Measurements from ENCODE around the gene TOP2A. TPM values are rescaled to one million over a fixed set of nuclear protein-coding genes. Genes with fewer than 3 reads are reported as not detected.

Gene TOP2A
- total RNA-seq, 1 donor from 2014 or later = 2.9 TPM

DNA sequence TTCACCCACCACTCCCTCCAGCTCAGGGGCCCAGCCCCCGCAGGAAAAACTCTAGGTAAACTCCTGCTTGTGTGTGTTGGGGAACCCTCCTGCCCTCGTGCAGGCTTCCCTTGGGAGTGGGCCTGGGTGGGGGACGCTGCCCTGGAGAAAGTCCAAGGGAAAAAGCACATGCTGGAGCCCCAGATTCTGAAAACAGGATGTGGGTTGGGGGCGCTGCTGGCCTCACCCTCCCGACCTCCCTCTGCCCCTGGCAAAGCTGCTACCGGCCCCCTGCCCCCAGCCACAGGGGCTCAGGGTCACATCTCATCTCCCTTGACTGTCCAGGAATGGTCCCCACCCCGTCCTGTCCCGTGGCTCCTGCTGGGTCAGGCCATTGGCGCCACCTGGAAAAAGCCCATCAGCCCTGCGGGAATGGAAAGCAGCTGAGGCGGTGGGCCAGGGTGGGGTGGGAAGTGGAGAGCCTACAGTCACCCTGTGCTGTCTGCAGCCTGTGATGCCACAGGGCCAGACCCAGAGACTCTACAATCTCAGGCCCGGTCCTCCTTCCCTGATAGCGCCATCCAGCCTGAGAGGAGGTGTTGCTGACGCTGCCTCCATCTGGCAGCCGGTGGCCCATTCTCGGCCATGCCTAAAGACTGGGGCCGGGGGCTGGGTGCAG lies 50.7 kb downstream of the TOP2A start:
- ATAC-seq (ENCODE audit: poor library complexity) (no peak), DNase-seq (no peak)
- intact Hi-C loops (cut with DNase I) = no loop called here

DNA sequence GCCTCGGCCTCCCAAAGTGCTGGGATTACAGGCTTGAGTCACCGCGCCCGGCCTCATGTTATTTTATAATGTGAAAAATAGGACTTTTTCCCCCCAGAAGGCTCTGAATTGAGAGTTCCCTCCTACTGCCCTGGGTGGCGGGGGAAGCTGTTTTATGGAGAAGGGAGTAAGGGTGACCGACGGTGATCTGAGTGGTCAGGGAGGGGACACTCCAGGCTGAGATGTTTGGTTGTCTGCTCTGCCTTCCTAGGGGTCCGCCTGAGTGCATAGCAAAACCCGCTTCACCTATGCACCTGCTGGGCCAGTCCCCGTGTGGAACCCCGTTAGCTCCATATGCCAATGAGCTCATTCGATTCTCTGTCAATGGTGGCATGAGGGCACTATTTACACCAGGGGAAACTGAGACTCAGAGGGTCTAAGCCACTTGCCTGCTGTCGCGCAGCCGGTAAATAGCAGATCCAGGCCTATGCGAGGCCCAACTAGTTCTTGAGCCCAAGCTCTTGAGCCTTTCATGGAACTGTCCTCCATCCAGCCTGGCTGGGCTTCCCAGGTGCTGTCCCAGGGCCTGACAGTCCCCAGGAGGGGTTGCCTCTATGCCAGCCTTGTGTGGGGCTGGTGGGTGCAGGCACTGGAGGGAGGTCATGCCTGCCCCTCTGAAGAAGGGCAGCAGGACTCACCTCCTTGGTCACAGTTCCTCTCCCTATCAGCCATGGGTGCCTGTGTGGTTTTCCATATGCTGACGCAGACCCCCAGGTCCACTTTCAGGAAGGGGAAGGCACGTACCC lies 51.4 kb downstream of the TOP2A start:
- intact Hi-C loops (cut with DNase I) = no loop called here
- ATAC-seq (ENCODE audit: poor library complexity) (no peak), DNase-seq (no peak)

DNA sequence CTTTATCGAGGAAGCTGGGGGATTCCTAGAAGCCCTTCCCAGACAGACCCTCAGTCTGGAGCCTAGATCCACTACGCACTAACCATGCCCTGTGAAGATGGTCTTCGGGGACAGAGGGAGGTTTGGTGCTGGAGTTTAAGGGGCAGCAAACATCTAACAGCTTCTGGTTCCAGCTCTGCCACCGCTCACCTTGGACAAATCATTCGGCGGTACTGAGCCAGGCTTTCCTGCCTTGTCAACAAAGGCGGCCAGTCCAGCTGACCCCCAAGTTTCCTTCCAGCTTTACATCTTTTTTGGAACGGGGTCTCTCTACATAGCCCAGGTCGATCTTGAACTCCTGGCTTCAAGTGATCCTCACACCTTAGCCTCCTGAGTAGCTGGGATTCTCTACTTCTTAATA lies 52.8 kb downstream of the TOP2A start:
- no peak for DNase-seq
- ATAC-seq (ENCODE audit: poor library complexity) = no peak
- intact Hi-C loops (cut with DNase I) = loop anchor here (5.0 kb wide), 1 partner anchor 47 kb away; no protein-coding TSS in a partner anchor

DNA sequence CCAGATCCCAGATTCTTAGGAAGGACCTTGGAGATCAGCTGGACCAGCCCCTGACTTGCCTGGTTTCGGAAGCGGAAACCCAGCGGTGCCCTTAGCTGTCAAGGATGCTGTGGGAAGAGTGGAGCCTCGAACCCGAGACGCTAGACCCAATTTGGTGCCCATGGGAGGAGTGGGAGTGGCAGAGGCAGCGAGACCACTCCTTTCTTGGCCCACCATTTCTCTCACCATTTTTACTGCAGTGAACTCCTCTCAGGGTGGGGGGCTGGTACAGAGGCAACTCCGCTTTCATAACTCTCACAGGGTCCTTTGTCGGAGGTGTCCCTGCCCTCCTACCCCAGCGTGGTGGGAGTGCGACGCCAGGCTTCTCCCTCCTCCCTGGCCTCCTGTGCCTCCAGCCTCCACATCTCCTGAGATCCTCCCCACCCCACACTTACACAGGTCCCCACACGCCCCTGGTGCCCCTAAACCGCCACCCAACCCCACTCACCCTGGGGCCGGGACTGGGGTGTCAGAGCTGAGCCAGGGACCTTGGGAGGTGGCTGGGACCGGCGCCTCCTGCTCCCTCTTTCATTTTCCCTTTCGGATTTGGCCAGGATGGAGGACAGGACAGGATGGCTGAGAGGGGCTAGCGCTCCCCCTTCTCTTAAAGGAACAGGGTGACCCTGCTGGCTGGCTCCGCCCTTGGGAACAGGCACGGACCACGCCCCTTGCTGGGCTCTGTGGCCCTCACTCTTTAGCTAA lies 53.4 kb downstream of the TOP2A start, which contains the start of gene GJD3:
TSS of gene GJD3 (minus strand) at position 617 of the 741 bp plus-strand sequence. CDS start 922 bp downstream, outside the sequence.
- intact Hi-C loops (cut with DNase I) = loop anchor here (5.0 kb wide), 1 partner anchor 48 kb away; no protein-coding TSS in a partner anchor
- DNase-seq (no peak), ATAC-seq (ENCODE audit: poor library complexity) (no peak)

DNA sequence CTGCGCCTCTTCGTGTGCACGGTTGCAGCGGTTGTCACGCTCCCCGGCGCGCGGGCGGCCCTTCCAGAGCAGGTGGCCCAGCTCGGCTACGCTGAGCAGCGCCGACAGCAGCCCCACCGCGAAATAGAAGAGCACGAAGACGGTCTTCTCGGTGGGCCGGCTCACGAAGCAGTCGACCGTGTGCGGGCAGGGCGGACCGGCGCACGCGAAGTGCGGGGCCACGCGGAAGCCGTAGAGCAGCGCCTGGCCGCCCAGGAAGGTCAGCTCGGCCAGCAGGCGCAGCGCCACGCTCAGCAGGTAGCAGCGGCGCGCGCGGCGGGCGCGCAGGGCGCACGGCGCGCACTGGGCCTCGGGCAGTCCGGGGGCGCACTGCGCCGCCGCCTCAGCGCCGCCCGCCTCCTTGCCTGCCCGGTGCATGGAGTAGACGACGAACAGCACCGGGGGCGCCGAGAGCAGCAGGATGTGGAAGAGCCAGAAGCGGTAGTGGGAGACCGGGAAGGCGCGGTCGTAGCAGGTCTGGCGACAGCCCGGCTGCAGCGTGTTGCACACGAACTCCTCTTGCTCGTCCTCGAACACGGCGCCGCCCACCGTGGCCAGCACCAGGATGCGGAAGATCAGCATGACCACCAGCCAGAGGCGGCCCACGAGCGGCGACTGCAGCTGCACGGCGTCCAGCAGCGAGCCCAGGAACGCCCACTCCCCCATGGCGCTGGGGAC lies 54.4 kb downstream of the TOP2A start:
- ATAC-seq (ENCODE audit: poor library complexity) (no peak), DNase-seq (no peak)
- intact Hi-C loops (cut with DNase I) = loop anchor here (5.0 kb wide), 1 partner anchor 49 kb away; no protein-coding TSS in a partner anchor

DNA sequence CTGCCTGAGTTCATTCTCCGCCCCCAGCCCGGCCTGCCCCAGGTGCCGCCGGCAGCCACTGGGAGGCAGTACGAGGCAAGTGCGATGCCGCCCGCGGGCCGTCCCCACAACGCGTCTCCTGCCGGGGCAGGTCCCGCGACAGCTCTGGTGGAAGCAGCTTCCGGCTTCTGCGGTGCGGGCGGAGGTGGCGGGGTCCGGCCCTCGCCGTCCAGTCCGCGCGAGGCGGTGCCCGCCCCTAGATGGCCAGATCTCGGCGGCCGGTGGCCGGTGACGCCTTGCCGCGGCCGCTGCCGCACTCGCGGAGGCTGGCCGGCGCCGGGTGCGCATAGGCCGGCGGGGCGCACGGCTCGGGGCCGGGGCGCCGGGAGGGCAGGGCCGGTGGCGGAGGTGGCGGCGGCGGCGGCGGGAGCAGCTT lies 55.0 kb downstream of the TOP2A start:
- ATAC-seq (ENCODE audit: poor library complexity) (peak; percentile 38), DNase-seq (peak; percentile 77)
- intact Hi-C loops (cut with DNase I) = loop anchor here (5.0 kb wide), 1 partner anchor 50 kb away; no protein-coding TSS in a partner anchor

DNA sequence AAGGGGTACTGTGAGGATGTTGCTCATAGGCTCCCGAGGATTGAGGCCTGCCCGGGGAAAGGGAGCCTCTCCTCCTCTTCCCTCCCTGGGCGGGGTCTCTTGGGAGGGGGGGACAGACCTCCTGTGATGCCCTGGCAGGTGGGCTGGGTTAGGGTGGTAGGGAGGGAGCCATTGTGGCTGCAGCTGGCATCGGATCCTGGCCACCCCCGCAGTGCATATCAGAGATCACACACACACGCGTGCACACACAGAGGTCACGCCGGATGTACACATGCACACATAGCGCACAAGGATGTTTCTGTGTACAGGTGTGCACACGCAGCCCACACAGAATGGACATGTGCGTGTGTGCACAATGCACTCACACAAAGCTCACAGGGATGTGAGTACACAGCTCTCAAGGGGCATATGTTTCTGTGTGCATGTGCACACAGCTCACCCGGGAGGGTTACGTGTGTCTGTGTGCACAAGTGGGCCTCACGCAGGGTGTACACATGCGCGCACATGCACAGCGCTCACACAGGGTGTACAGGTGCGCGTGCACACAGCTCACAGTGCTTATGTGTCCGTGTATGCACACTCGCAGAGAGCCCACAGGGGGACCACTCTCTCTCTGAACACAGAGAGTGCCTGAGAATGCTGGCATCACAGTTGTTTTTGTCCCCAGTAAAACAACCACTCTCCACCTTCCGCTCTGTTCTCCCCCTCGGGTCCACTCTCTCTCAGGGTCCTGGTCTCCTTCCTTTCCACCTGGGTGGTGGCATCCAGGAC lies 55.6 kb downstream of the TOP2A start:
- ATAC-seq (ENCODE audit: poor library complexity) (no peak), DNase-seq (no peak)
- intact Hi-C loops (cut with DNase I) = loop anchor here (5.0 kb wide), 1 partner anchor 50 kb away; no protein-coding TSS in a partner anchor

DNA sequence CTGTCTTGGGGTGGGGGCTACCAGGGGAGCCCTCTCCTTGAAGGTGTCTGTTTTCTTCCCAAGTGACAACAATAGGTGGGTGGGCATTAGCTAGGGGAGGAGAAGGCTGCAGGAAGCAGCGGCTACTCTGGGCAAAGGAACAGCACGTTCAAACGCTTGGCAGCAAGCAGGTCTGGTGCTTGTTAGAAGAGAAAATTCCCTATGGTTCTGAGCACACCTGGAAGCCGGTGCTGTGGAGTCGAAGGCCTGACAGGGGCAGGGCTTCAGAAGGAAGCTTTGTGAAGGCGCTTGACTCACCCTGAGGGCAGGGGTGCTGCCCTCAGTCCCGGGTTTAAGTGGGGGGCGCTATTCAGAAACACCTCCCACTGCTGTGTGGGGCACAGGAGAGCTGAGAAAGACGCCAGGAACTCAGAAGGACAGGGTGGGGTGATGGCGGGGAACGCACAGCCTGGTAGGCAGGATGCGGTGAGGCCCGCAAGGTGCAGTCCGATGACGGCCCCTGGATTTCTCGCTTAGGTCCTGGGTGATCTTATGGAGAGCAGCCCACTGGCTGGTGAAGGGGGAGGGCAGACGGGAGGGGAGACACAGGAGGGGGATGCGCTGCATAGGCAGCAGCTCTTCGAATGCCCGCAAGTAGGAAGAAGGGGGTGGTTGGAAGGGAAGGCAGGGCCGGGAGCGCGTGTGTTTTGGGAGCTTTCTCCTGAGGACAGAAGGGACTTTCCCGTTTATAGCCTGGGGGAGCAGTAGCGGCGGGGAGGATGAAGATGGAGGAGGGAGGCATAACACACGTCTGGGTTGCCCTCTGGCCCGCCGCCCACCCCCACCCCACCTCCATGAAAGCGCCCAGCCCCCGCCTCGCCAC lies 56.4 kb downstream of the TOP2A start:
- intact Hi-C loops (cut with DNase I) = loop anchor here (5.0 kb wide), 1 partner anchor 51 kb away; no protein-coding TSS in a partner anchor
- ATAC-seq (ENCODE audit: poor library complexity) = no peak
- DNase-seq = no peak

DNA sequence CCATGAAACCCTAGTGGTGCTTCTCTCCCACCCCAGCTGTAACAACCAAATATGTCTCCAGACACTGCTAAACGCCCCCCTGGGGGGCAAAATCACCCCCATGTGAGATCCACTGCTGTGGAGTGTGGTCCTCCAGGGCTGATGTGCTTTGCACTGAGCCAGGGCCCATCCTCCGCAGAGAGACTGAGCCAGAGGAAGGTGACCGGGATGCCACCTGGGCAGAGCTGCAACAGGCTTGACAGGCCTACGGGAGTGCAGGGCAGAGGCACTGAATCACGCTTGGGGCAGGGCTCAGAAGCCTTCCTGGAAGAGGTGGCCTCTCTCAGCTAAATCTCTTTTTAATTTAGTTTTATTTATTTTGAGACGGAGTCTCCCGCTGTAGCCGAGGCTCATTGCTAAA lies 57.6 kb downstream of the TOP2A start:
- ATAC-seq (ENCODE audit: poor library complexity) = no peak
- intact Hi-C loops (cut with DNase I) = loop anchor here (5.0 kb wide), 1 partner anchor 52 kb away; no protein-coding TSS in a partner anchor
- DNase-seq = no peak

DNA sequence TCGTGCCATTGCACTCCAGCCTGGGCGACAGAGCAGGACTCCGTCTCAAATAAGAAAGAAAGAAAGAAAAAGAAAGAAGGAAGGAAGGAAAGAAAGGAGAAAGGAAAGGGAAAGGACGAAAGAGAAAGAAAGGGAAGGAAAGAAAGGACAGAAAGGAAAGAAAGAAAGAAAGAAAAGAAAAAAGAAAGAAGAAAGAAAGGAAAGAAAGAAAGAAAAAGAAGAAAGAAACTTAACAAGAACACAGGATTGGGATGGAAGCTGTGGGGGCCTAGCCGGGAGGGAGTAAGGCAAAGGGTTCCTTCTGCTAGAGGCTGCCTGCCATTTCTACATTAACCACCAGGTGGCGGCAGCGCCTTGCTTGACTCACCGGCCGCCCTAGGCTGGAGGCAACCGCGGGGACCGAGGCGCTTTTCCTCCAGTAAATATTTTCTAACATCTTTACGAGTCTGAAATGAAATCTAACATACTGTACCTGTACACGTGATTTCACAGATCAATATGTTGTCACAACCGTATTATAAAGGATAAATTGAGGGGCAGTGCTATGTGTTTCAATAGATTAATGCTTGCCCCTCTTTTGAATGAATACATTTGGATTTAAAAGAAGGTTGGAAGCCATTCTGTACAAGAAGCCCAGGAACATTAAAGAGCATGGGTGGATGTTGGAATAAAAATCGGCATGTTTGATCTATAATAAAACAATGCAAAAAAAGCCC lies 59.2 kb downstream of the TOP2A start:
- ATAC-seq (ENCODE audit: poor library complexity) (peak; percentile 70), DNase-seq (peak; percentile 95)
- intact Hi-C loops (cut with DNase I) = loop anchor here (5.0 to 10.0 kb wide), 3 partner anchors 154 to 199 kb away; no protein-coding TSS in a partner anchor

DNA sequence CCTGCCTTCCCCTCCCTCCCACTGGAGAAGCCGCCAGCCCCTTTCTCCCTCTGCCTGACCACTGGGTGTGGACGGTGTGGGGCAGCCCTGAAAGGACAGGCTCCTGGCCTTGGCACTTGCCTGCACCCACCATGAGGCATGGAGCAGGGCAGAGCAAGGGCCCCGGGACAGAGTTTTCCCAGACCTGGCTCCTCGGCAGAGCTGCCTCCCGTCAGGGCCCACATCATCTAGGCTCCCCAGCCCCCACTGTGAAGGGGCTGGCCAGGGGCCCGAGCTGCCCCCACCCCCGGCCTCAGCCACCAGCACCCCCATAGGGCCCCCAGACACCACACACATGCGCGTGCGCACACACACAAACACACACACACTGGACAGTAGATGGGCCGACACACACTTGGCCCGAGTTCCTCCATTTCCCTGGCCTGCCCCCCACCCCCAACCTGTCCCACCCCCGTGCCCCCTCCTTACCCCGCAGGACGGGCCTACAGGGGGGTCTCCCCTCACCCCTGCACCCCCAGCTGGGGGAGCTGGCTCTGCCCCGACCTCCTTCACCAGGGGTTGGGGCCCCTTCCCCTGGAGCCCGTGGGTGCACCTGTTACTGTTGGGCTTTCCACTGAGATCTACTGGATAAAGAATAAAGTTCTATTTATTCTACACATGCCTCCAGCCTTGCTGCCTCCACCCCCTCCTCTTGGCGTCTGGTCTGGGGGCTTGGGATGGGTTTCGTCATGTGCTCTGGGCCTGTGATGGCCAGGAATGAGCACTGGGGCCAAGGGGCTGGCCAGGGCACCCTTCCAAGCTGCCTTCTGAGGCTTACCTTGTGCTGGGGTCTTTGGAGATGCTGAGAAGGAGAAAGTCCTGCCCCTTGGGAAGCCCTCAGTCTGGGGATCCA lies 60.5 kb downstream of the TOP2A start:
- DNase-seq = peak; percentile 37
- ATAC-seq (ENCODE audit: poor library complexity) = peak; percentile 1
- intact Hi-C loops (cut with DNase I) = loop anchor here (5.0 to 10.0 kb wide), 3 partner anchors 152 to 200 kb away; no protein-coding TSS in a partner anchor

DNA sequence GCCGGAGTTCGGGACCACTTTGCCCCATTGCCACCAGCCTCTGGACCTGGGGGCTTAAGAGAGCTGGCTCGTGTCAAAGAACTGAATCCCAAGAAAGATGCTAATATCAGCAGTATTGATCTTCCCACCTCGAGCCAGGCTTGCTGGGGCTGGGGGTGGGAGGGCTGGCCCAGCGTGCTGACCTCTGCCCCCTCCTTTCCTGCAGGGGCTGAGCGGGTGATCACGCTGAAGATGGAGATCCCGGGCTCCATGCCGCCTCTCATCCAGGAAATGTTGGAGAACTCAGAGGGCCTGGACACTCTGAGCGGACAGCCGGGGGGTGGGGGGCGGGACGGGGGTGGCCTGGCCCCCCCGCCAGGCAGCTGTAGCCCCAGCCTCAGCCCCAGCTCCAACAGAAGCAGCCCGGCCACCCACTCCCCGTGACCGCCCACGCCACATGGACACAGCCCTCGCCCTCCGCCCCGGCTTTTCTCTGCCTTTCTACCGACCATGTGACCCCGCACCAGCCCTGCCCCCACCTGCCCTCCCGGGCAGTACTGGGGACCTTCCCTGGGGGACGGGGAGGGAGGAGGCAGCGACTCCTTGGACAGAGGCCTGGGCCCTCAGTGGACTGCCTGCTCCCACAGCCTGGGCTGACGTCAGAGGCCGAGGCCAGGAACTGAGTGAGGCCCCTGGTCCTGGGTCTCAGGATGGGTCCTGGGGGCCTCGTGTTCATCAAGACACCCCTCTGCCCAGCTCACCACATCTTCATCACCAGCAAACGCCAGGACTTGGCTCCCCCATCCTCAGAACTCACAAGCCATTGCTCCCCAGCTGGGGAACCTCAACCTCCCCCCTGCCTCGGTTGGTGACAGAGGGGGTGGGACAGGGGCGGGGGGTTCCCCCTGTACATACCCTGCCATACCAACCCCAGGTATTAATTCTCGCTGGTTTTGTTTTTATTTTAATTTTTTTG lies 61.6 kb downstream of the TOP2A start:
- DNase-seq (peak; percentile 72), ATAC-seq (ENCODE audit: poor library complexity) (peak; percentile 23)
- intact Hi-C loops (cut with DNase I) = loop anchor here (2.0 to 10.0 kb wide), 4 partner anchors 53 to 201 kb away; no protein-coding TSS in a partner anchor

DNA sequence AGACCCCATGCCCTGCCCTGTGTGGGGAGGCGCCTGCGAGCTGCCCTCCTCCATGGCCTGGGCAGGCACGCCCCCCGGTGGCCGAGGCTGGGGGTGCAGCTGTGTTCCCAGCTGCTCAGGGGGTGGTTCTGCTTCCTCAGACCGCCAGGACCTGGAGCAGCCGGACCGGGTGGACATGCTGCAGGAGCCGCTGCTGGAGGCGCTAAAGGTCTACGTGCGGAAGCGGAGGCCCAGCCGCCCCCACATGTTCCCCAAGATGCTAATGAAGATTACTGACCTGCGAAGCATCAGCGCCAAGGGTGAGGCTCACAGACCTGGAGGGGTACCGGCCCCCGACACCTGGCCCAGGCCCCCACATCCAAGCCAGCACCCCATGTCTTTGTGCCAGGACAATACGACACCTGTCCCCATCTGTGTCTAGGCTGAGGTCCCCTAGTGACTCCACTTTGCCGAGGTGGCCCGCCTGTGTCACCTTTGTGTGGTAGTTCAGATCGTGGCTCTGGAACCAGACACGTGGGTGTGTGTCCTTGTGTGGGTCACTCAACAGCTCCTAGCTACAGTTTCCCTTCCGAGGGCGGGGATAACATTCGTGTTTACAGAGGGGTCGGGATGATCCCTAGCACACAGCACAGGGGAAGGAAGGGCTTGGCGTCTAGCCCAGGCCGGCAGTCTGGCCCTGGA lies 62.4 kb downstream of the TOP2A start:
- peak; percentile 75 for ATAC-seq (ENCODE audit: poor library complexity)

More for the DNA sequence above, 62.4 kb downstream of the TOP2A start:
- DNase-seq = peak; percentile 86
- intact Hi-C loops (cut with DNase I) = loop anchor here (2.0 to 10.0 kb wide), 4 partner anchors 52 to 202 kb away; no protein-coding TSS in a partner anchor
